Neural progenitor cell (in vitro differentiated cells): ENCODE results near the gene LDHD. TPM values are rescaled to one million over a fixed set of nuclear protein-coding genes. Genes with fewer than 3 reads are reported as not detected.
A peak's percentile ranks its signal among the peaks of the same experiment; 100 is the strongest.

ENCODE experiments used
- DNase-seq: peaks from one replicate; pipeline ENCODE4 v3.0.0-alpha.2; 2016; ENCODE audit warnings: low spot score
- H2AFZ ChIP-seq: fragments of 200-600 bp; sonication (generic); replicated peaks from 2 replicates; pipeline ENCODE4 v1.6.1; 2016; ENCODE audit warnings: antibody characterized with exemption
- H3F3A ChIP-seq: fragments of 200-600 bp; sonication (generic); 2 replicates; pipeline ENCODE4 v1.6.1; 2016; ENCODE audit warnings: antibody characterized with exemption, low read depth
- H3K27ac ChIP-seq: fragments of 200-600 bp; sonication (generic); 2 replicates; pipeline ENCODE4 v1.5.1; 2016; ENCODE audit warnings: mild to moderate bottlenecking
- H3K27me3 ChIP-seq: fragments of 200-600 bp; sonication (generic); 2 replicates; pipeline ENCODE4 v1.6.1; 2016; ENCODE audit warnings: mild to moderate bottlenecking, moderate library complexity
- H3K36me3 ChIP-seq: fragments of 200-600 bp; sonication (generic); 2 replicates; pipeline ENCODE4 v1.5.1; 2016
- H3K4me1 ChIP-seq: fragments of 200-600 bp; sonication (generic); 2 replicates; pipeline ENCODE4 v1.6.1; 2016; ENCODE audit warnings: mixed run types
- H3K4me2 ChIP-seq: fragments of 200-600 bp; sonication (generic); 2 replicates; pipeline ENCODE4 v1.6.1; 2016
- H3K4me3 ChIP-seq: fragments of 200-600 bp; sonication (generic); 2 replicates; pipeline ENCODE4 v1.5.1; 2016
- H3K79me2 ChIP-seq: fragments of 200-600 bp; sonication (generic); 2 replicates; pipeline ENCODE4 v1.6.1; 2016; ENCODE audit warnings: low read depth
- H3K9ac ChIP-seq: fragments of 200-600 bp; sonication (generic); 2 replicates; pipeline ENCODE4 v1.6.1; 2016
- H3K9me3 ChIP-seq: fragments of 200-600 bp; sonication (generic); 2 replicates; pipeline ENCODE4 v1.5.1; 2016; ENCODE audit warnings: low read depth
- H4K20me1 ChIP-seq: fragments of 200-600 bp; sonication (generic); 2 replicates; pipeline ENCODE4 v1.6.1; 2016; ENCODE audit warnings: low read depth
- H3K27ac Mint-ChIP-seq: 3 replicates; pipeline ENCODE4 v1.8.0; 2021; ENCODE audit warnings: mixed read lengths
- H3K27me3 Mint-ChIP-seq: 2 replicates; pipeline ENCODE4 v1.8.0; 2022; ENCODE audit warnings: low read depth, mild to moderate bottlenecking, inconsistent platforms, moderate library complexity, mixed read lengths; ENCODE audit not compliant: insufficient read depth
- H3K36me3 Mint-ChIP-seq: 3 replicates; pipeline ENCODE4 v1.8.0; 2021; ENCODE audit warnings: mixed read lengths
- H3K4me1 Mint-ChIP-seq: 3 replicates; pipeline ENCODE4 v1.8.0; 2021; ENCODE audit warnings: mixed read lengths
- H3K4me3 Mint-ChIP-seq: 3 replicates; pipeline ENCODE4 v1.8.0; 2021; ENCODE audit warnings: mild to moderate bottlenecking, moderate library complexity, mixed read lengths
- H3K9me3 Mint-ChIP-seq: 3 replicates; pipeline ENCODE4 v1.8.0; 2020; ENCODE audit warnings: mixed read lengths
- CTCF ChIP-seq: fragments of 200-600 bp; sonication (generic); IDR thresholded peaks from 2 replicates; pipeline ENCODE4 v1.5.1; 2017; ENCODE audit warnings: antibody characterized with exemption, mild to moderate bottlenecking
- EZH2 ChIP-seq: fragments of 200-600 bp; sonication (generic); IDR thresholded peaks from 2 replicates; pipeline ENCODE4 v1.6.1; 2017; ENCODE audit warnings: antibody characterized with exemption, mild to moderate bottlenecking, moderate library complexity
- EZH2phosphoT487 ChIP-seq: fragments of 200-600 bp; sonication (generic); IDR thresholded peaks from 2 replicates; pipeline ENCODE4 v1.6.1; 2017; ENCODE audit warnings: antibody characterized with exemption
- total RNA-seq: library from RNA; depleted of rRNA; stranded (reverse); fragments of >200 nt; gene quantifications from 2 replicates; pipeline ENCODE4 v1.2.3, GENCODE V29; 2015; ENCODE audit warnings: low replicate concordance

LDHD gene
- total RNA-seq, 1 donor from 2014 or later: 0.60 TPM

GRCh38 chr16:75087375-75087979 is 29.1 kb downstream of the LDHD start:
- Histone ChIP-seq H3K4me1 (peaks cover 12% of the 10 kb centered on the region), H3F3A (no peaks in the 10 kb centered on the region), H2AFZ (no peak overlapping the region), H3K4me3 (no peak overlapping the region), H3K36me3 (no peaks in the 10 kb centered on the region), H4K20me1 (peaks cover 75% of the 10 kb centered on the region), H3K4me2 (no peak overlapping the region), H3K9me3 (no peaks in the 10 kb centered on the region), H3K79me2 (peaks cover 95% of the 10 kb centered on the region), H3K27ac (peak overlapping the region; percentile 62), H3K27me3 (no peaks in the 10 kb centered on the region), H3K9ac (no peak overlapping the region)
- peaks cover 22% of the 10 kb centered on the region for H3K36me3 Mint-ChIP-seq
- no peaks in the 10 kb centered on the region for H3K9me3 Mint-ChIP-seq
- no peaks in the 10 kb centered on the region for H3K4me1 Mint-ChIP-seq
- no peak for DNase-seq
- H3K27ac Mint-ChIP-seq: no peak overlapping the region
- TF ChIP-seq EZH2phosphoT487 (no peak), CTCF (no peak), EZH2 (no peak)
- no peak overlapping the region for H3K4me3 Mint-ChIP-seq
- no peaks in the 10 kb centered on the region for H3K27me3 Mint-ChIP-seq

- peaks cover 12% of the 10 kb centered on the region for H3K4me1 ChIP-seq
- H3K27ac Mint-ChIP-seq: no peak overlapping the region
- H2AFZ ChIP-seq: no peak overlapping the region
- H3K4me1 Mint-ChIP-seq: no peaks in the 10 kb centered on the region
- TF ChIP-seq EZH2 (no peak), EZH2phosphoT487 (no peak), CTCF (no peak)
- H3K4me3 Mint-ChIP-seq: no peak overlapping the region
- no peaks in the 10 kb centered on the region for H3K27me3 ChIP-seq
- peaks cover 22% of the 10 kb centered on the region for H3K36me3 Mint-ChIP-seq
- no peaks in the 10 kb centered on the region for H3F3A ChIP-seq
- peak overlapping the region; percentile 62 for H3K27ac ChIP-seq
- H3K9me3 Mint-ChIP-seq: no peaks in the 10 kb centered on the region
- DNase-seq: no peak
- H3K4me2 ChIP-seq: no peak overlapping the region
- peaks cover 78% of the 10 kb centered on the region for H4K20me1 ChIP-seq
- no peaks in the 10 kb centered on the region for H3K27me3 Mint-ChIP-seq
- no peak overlapping the region for H3K9ac ChIP-seq
- no peaks in the 10 kb centered on the region for H3K36me3 ChIP-seq
- peaks cover 96% of the 10 kb centered on the region for H3K79me2 ChIP-seq
- H3K4me3 ChIP-seq: no peak overlapping the region
- H3K9me3 ChIP-seq: no peaks in the 10 kb centered on the region
Measured at GRCh38 chr16:75086688-75087374, 29.7 kb downstream of the LDHD start.

- Histone ChIP-seq H3K27ac (no peak overlapping the region), H3K9me3 (no peaks in the 10 kb centered on the region), H3K27me3 (no peaks in the 10 kb centered on the region), H3K79me2 (peaks cover 96% of the 10 kb centered on the region), H2AFZ (no peak overlapping the region), H3K4me2 (no peak overlapping the region), H3K4me1 (peaks cover 12% of the 10 kb centered on the region), H4K20me1 (peaks cover 78% of the 10 kb centered on the region), H3K4me3 (no peak overlapping the region), H3F3A (no peaks in the 10 kb centered on the region), H3K36me3 (no peaks in the 10 kb centered on the region), H3K9ac (no peak overlapping the region)
- no peak overlapping the region for H3K4me3 Mint-ChIP-seq
- H3K27me3 Mint-ChIP-seq: no peaks in the 10 kb centered on the region
- no peak overlapping the region for H3K27ac Mint-ChIP-seq
- H3K36me3 Mint-ChIP-seq: peaks cover 25% of the 10 kb centered on the region
- no peaks in the 10 kb centered on the region for H3K4me1 Mint-ChIP-seq
- no peak for DNase-seq
- TF ChIP-seq CTCF (no peak), EZH2 (no peak), EZH2phosphoT487 (no peak)
- no peaks in the 10 kb centered on the region for H3K9me3 Mint-ChIP-seq
Measured at GRCh38 chr16:75086281-75086680, 30.3 kb downstream of the LDHD start.
